DOHH2 (cell line): ENCODE measurements around the gene ANKRD66.

Source experiments
- H3F3A ChIP-seq: fragments of 200-600 bp; sonication (generic), shearing (Covaris generic); 2 replicates; pipeline ENCODE4 v1.6.0; 2016; ENCODE audit warnings: antibody characterized with exemption, mild to moderate bottlenecking; ENCODE audit not compliant: control insufficient read depth, insufficient read depth
- H3K27ac ChIP-seq: fragments of 200-600 bp; sonication (generic); 2 replicates; pipeline ENCODE4 v1.5.1; 2014; ENCODE audit warnings: low read depth, mild to moderate bottlenecking, low read length, moderate library complexity
- H3K27me3 ChIP-seq: fragments of 200-600 bp; sonication (generic); 2 replicates; pipeline ENCODE4 v1.6.1; 2014; ENCODE audit warnings: mild to moderate bottlenecking, low read length, mixed read lengths; ENCODE audit not compliant: control insufficient read depth
- H3K36me3 ChIP-seq: fragments of 200-600 bp; sonication (generic); 2 replicates; pipeline ENCODE4 v1.6.1; 2014; ENCODE audit warnings: mild to moderate bottlenecking, low read length, moderate library complexity, mixed read lengths; ENCODE audit not compliant: control insufficient read depth
- H3K4me1 ChIP-seq: fragments of 200-600 bp; sonication (generic); 2 replicates; pipeline ENCODE4 v1.6.1; 2014; ENCODE audit warnings: mild to moderate bottlenecking, low read length, mixed read lengths; ENCODE audit not compliant: control insufficient read depth
- H3K4me2 ChIP-seq: fragments of 200-600 bp; sonication (generic); 2 replicates; pipeline ENCODE4 v1.6.0; 2014; ENCODE audit warnings: mild to moderate bottlenecking, low read length, moderate library complexity
- H3K4me3 ChIP-seq: fragments of 200-600 bp; sonication (generic); 2 replicates; pipeline ENCODE4 v1.5.1; 2014; ENCODE audit warnings: mild to moderate bottlenecking, low read length, mixed read lengths
- H3K79me2 ChIP-seq: fragments of 200-600 bp; sonication (generic); 2 replicates; pipeline ENCODE4 v1.6.1; 2014; ENCODE audit warnings: mild to moderate bottlenecking, low read length, mixed read lengths; ENCODE audit not compliant: control insufficient read depth
- H3K9me2 ChIP-seq: fragments of 200-600 bp; sonication (generic); replicated peaks from 2 replicates; pipeline ENCODE4 v1.6.1; 2014; ENCODE audit warnings: mild to moderate bottlenecking, low read length, mixed read lengths; ENCODE audit not compliant: control insufficient read depth
- H3K9me3 ChIP-seq: fragments of 200-600 bp; sonication (generic); 2 replicates; pipeline ENCODE4 v1.6.1; 2014; ENCODE audit warnings: antibody characterized with exemption, low read length, mixed read lengths; ENCODE audit not compliant: control insufficient read depth, insufficient read depth
- H4K20me1 ChIP-seq: fragments of 200-600 bp; sonication (generic); 2 replicates; pipeline ENCODE4 v1.6.0; 2014; ENCODE audit warnings: low read depth, mild to moderate bottlenecking, antibody characterized with exemption, low read length, moderate library complexity; ENCODE audit not compliant: control insufficient read depth, insufficient read depth
- CTCF ChIP-seq: fragments of 200-600 bp; sonication (generic); IDR thresholded peaks from one replicate; pipeline ENCODE4 v1.5.1; 2014; ENCODE audit warnings: antibody characterized with exemption, mild to moderate bottlenecking, low read depth, low read length; ENCODE audit not compliant: poor library complexity, severe bottlenecking
- EZH2phosphoT487 ChIP-seq: fragments of 200-600 bp; sonication (generic); IDR thresholded peaks from 2 replicates; pipeline ENCODE4 v1.6.1; 2017; ENCODE audit warnings: borderline replicate concordance, mild to moderate bottlenecking, antibody characterized with exemption, low read length, moderate library complexity, mixed read lengths

The ANKRD66 gene

DNA sequence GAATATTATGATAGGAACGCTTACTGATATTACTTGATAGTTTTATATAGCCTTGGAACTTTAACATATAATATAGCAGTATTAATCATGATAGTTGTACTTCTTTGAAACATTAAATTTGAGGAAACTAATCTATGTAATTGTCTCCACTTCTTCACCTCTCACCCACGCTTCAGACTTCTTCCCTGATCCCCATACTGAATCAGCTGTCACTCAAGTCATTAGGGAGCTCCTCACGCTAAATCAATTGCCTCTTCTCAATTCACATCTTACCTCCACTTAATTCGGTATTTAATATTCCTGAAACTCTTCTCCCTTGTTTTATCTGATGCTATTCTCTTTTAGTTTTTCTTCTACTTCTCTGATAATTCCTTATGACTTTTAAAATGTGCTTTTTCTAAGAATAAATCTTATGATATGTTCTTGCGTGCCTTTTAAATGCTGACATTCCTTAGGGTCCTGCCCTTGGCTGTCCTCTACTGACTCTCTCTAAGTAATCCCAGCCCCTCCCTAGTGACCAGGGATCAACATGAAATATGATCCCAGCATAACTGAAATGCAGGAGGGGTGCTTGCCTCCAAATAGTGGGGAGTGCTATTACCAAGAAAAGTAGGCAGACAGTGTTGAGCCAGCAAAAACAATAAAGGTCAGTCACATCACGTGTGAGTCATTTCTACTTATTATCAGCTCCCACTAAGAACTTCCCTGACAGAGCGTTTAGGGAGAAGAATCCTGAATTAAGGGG lies 9.9 kb downstream of the ANKRD66 start:
- Histone ChIP-seq H3K4me2 (no peak overlapping the region), H3F3A (no peaks in the 10 kb centered on the region), H3K9me2 (no peaks in the 10 kb centered on the region), H3K36me3 (no peaks in the 10 kb centered on the region), H3K9me3 (no peaks in the 10 kb centered on the region), H3K27me3 (peaks cover 5% of the 10 kb centered on the region), H4K20me1 (no peaks in the 10 kb centered on the region), H3K27ac (no peak overlapping the region), H3K4me3 (no peak overlapping the region), H3K4me1 (peaks cover 3% of the 10 kb centered on the region; the same call in 1 of the 2 replicates), H3K79me2 (no peaks in the 10 kb centered on the region)
- no peak for TF ChIP-seq EZH2phosphoT487
- TF ChIP-seq CTCF: no peak

GRCh38 chr6:46757214-46757596 lies 10.5 kb downstream of the ANKRD66 start:
- H3K79me2 ChIP-seq: no peaks in the 10 kb centered on the region
- no peak overlapping the region for H3K27ac ChIP-seq
- H3K4me2 ChIP-seq: no peak overlapping the region
- H3F3A ChIP-seq: no peaks in the 10 kb centered on the region
- no peak overlapping the region for H3K4me3 ChIP-seq
- TF ChIP-seq EZH2phosphoT487 (no peak), CTCF (no peak)
- H3K27me3 ChIP-seq: peaks cover 5% of the 10 kb centered on the region
- H4K20me1 ChIP-seq: no peaks in the 10 kb centered on the region
- H3K9me2 ChIP-seq: no peaks in the 10 kb centered on the region
- no peaks in the 10 kb centered on the region for H3K36me3 ChIP-seq
- no peaks in the 10 kb centered on the region for H3K9me3 ChIP-seq
- H3K4me1 ChIP-seq: peaks cover 3% of the 10 kb centered on the region; the same call in 1 of the 2 replicates

GRCh38 chr6:46758960-46759753 lies 12.4 kb downstream of the ANKRD66 start:
- no peaks in the 10 kb centered on the region for H3K9me3 ChIP-seq
- H3K4me2 ChIP-seq: no peak overlapping the region
- no peak overlapping the region for H3K4me3 ChIP-seq
- no peaks in the 10 kb centered on the region for H3K79me2 ChIP-seq
- H3F3A ChIP-seq: no peaks in the 10 kb centered on the region
- H3K27me3 ChIP-seq: peaks cover 5% of the 10 kb centered on the region
- H4K20me1 ChIP-seq: no peaks in the 10 kb centered on the region
- H3K27ac ChIP-seq: no peak overlapping the region
- no peaks in the 10 kb centered on the region for H3K9me2 ChIP-seq
- peaks cover 3% of the 10 kb centered on the region; the same call in 1 of the 2 replicates for H3K4me1 ChIP-seq
- no peak for TF ChIP-seq CTCF
- TF ChIP-seq EZH2phosphoT487: no peak
- no peaks in the 10 kb centered on the region for H3K36me3 ChIP-seq
